Activated CD4-positive, alpha-beta T cell treated with anti-CD3 and anti-CD28 coated beads for 24 hours (primary cell): ENCODE data around the gene ATG4C.

ENCODE experiments used
- DNase-seq, 2 donors: peaks; one replicate each; pipeline ENCODE4 v3.0.0-alpha.2; 2020; ENCODE audit warnings: low read depth in 2 of 2

Gene ATG4C

GRCh38 chr1:62840555-62840954 lies 56.6 kb downstream of the ATG4C start:
- DNase-seq = no peak

GRCh38 chr1:62841587-62842169 lies 57.7 kb downstream of the ATG4C start:
- peak in 1 of 2 donors; percentile 24 for DNase-seq

- DNase-seq = no peak
Measured at GRCh38 chr1:62844030-62844429, 60.1 kb downstream of the ATG4C start.

- no peak for DNase-seq
Measured at GRCh38 chr1:62849031-62849430, 65.1 kb downstream of the ATG4C start.

GRCh38 chr1:62852253-62852652 lies 68.3 kb downstream of the ATG4C start:
- no peak for DNase-seq

- no peak for DNase-seq
Measured at GRCh38 chr1:62856960-62857359, 73.0 kb downstream of the ATG4C start.

GRCh38 chr1:62869217-62869754 lies 85.4 kb downstream of the ATG4C start:
- no peak for DNase-seq

GRCh38 chr1:62870148-62870547 lies 86.2 kb downstream of the ATG4C start:
- no peak for DNase-seq

GRCh38 chr1:62875676-62876075 lies 91.7 kb downstream of the ATG4C start:
- DNase-seq = no peak

- no peak for DNase-seq
Measured at GRCh38 chr1:62876535-62876934, 92.6 kb downstream of the ATG4C start.

GRCh38 chr1:62877579-62877978 lies 93.6 kb downstream of the ATG4C start:
- DNase-seq = no peak

GRCh38 chr1:62879962-62880361 lies 96.0 kb downstream of the ATG4C start:
- no peak for DNase-seq

- no peak for DNase-seq
Measured at GRCh38 chr1:62882201-62883104, 98.5 kb downstream of the ATG4C start.

GRCh38 chr1:62884156-62884740 lies 100.3 kb downstream of the ATG4C start:
- no peak for DNase-seq

- DNase-seq = no peak
Measured at GRCh38 chr1:62887799-62888507, 104.0 kb downstream of the ATG4C start.

- no peak for DNase-seq
Measured at GRCh38 chr1:62891956-62892562, 108.1 kb downstream of the ATG4C start.

GRCh38 chr1:62897788-62898187 lies 113.9 kb downstream of the ATG4C start:
- no peak for DNase-seq

- no peak for DNase-seq
Measured at GRCh38 chr1:62900566-62900965, 116.6 kb downstream of the ATG4C start.

- DNase-seq = no peak
Measured at GRCh38 chr1:62901650-62902049, 117.7 kb downstream of the ATG4C start.

- DNase-seq = no peak
Measured at GRCh38 chr1:62903522-62903921, 119.6 kb downstream of the ATG4C start.
